ENCODE results near the gene HES7.

- TF ChIP-seq POLR2A (IDR thresholded peaks at IDR 0.05; ENCODE audit: borderline replicate concordance, extremely low read depth, insufficient read depth, insufficient read length) (no peak), FOSL1 (IDR thresholded peaks at IDR 0.05; ENCODE audit: low read depth) (no peak), CTCF (IDR thresholded peaks at IDR 0.05 in 2 of 3, conservative IDR thresholded peaks at IDR 0.05 in 1 of 3; ENCODE audit: borderline replicate concordance in 1 of 3, insufficient read depth in 1 of 3, low read depth in 2 of 3, low read length in 2 of 3) (no peak), MAX (IDR thresholded peaks at IDR 0.05) (no peak), EZH2 (IDR thresholded peaks at IDR 0.05) (no peak), SP1 (IDR thresholded peaks at IDR 0.05; ENCODE audit: low read depth) (no peak), EGR1 (IDR thresholded peaks at IDR 0.05; ENCODE audit: low read depth) (no peak), ZFX (IDR thresholded peaks at IDR 0.05) (no peak)
Measured at GRCh38 chr17:8096541-8096940, 27.4 kb downstream of the HES7 start.
